ENCODE data around the gene TMEM219.
A peak's percentile ranks its signal among the peaks of the same experiment; 100 is the strongest.
"Not testable (repeated sequence)": the region's sequence is repeated elsewhere in the genome, so short reads cannot be mapped to it uniquely, and the experiment has no call there.

The TMEM219 gene

GRCh38 chr16:30010844-30011713 lies 49.2 kb downstream of the TMEM219 start, which contains the start of gene DOC2A:
TSS of gene DOC2A (minus strand) at chr16:30011027. CDS start at chr16:30010222, 805 bp downstream.
- no peaks in the 10 kb centered on the region for H4K20me1 ChIP-seq (ENCODE audit: insufficient read depth, low read length)
- no peaks in the 10 kb centered on the region for H3F3A ChIP-seq (ENCODE audit: insufficient read depth, low read length)
- H3K4me2 ChIP-seq (ENCODE audit: low read length), result peak within 1 kb of the TSS; percentile 37; the same call in 1 of the 2 replicates
- H3K36me3 ChIP-seq (ENCODE audit: insufficient read depth, low read length), result peaks cover 4% of the 10 kb centered on the region
- H3K9me2 ChIP-seq (ENCODE audit: low read depth, low read length), result no peaks in the 10 kb centered on the region
- no peak within 1 kb of the TSS for H3K9ac ChIP-seq (ENCODE audit: low read length)
- no peaks in the 10 kb centered on the region for H3K79me2 ChIP-seq (ENCODE audit: insufficient read depth, low read length)
- H3K4me3 ChIP-seq (ENCODE audit: low read depth, low read length, poor library complexity, severe bottlenecking), result peak within 1 kb of the TSS; percentile 42
- peaks cover 4% of the 10 kb centered on the region for H3K27me3 ChIP-seq (ENCODE audit: insufficient read depth, low read length)
- TF ChIP-seq, protein P1, sequence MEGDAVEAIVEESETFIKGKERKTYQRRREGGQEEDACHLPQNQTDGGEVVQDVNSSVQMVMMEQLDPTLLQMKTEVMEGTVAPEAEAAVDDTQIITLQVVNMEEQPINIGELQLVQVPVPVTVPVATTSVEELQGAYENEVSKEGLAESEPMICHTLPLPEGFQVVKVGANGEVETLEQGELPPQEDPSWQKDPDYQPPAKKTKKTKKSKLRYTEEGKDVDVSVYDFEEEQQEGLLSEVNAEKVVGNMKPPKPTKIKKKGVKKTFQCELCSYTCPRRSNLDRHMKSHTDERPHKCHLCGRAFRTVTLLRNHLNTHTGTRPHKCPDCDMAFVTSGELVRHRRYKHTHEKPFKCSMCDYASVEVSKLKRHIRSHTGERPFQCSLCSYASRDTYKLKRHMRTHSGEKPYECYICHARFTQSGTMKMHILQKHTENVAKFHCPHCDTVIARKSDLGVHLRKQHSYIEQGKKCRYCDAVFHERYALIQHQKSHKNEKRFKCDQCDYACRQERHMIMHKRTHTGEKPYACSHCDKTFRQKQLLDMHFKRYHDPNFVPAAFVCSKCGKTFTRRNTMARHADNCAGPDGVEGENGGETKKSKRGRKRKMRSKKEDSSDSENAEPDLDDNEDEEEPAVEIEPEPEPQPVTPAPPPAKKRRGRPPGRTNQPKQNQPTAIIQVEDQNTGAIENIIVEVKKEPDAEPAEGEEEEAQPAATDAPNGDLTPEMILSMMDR (IDR thresholded peaks at IDR 0.05; ENCODE audit: low read length), result no peak
- no peak for TF ChIP-seq EZH2 (IDR thresholded peaks at IDR 0.05; ENCODE audit: borderline replicate concordance, low read length)
- H3K27ac ChIP-seq (ENCODE audit: low read depth, low read length, poor library complexity, severe bottlenecking), result no peak within 1 kb of the TSS
- H3K9me3 ChIP-seq (ENCODE audit: low read length), result no peaks in the 10 kb centered on the region
- no peak within 1 kb of the TSS for H2AFZ ChIP-seq (ENCODE audit: low read length)
- H3K4me1 ChIP-seq (ENCODE audit: insufficient read depth, low read length, severe bottlenecking), result no peaks in the 10 kb centered on the region

DNA sequence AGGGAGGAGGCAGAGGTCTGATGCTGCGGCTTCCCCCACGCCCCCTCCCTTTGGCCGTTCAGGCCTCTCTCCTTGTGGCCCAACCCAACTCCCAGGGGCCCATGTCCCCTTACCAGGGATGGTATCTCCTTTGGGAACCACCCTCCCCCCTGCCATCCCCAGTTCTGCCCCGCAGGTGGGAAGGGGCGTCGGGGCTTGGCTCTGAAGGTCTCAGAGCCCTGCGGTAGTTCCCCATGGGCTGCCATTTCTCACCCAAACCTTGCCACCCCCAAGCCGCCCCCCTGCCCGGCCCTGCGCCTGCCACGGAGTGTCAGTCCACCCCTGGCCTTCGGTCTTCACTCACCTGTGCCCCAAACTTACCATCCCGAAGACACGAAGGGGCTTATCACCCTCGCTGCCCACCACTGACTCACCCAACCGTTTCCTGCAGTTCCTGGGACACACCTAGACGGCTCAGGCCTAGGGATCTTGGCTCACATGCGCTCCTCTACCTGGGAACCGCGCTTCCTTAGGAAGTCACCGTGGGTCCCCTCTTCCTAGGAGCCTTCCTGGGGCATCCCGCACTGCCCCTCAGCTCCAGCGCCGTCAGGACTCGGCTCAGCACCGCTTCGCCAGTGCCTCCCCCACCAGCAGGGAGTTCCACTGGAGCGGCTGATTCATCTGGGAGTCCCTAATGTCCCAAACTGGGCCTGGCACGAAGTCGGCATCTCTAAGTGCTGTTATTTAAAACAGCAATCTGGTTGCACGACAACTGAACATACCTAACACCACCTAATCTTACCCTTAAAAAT lies 50.0 kb downstream of the TMEM219 start:
- Histone ChIP-seq H3K9me2 (ENCODE audit: low read depth, low read length) (no peaks in the 10 kb centered on the region), H3K27me3 (ENCODE audit: insufficient read depth, low read length) (peaks cover 4% of the 10 kb centered on the region), H3K4me1 (ENCODE audit: insufficient read depth, low read length, severe bottlenecking) (no peaks in the 10 kb centered on the region), H3K4me2 (ENCODE audit: low read length) (no peak overlapping the region), H4K20me1 (ENCODE audit: insufficient read depth, low read length) (no peaks in the 10 kb centered on the region), H3K4me3 (ENCODE audit: low read depth, low read length, poor library complexity, severe bottlenecking) (no peak overlapping the region), H3K9ac (ENCODE audit: low read length) (no peak overlapping the region), H3F3A (ENCODE audit: insufficient read depth, low read length) (no peaks in the 10 kb centered on the region), H3K9me3 (ENCODE audit: low read length) (no peaks in the 10 kb centered on the region), H3K79me2 (ENCODE audit: insufficient read depth, low read length) (no peaks in the 10 kb centered on the region), H3K27ac (ENCODE audit: low read depth, low read length, poor library complexity, severe bottlenecking) (no peak overlapping the region), H3K36me3 (ENCODE audit: insufficient read depth, low read length) (no peaks in the 10 kb centered on the region), H2AFZ (ENCODE audit: low read length) (no peak overlapping the region)
- TF ChIP-seq, protein P1 (IDR thresholded peaks at IDR 0.05; ENCODE audit: low read length), result no peak
- TF ChIP-seq EZH2 (IDR thresholded peaks at IDR 0.05; ENCODE audit: borderline replicate concordance, low read length), result no peak

DNA sequence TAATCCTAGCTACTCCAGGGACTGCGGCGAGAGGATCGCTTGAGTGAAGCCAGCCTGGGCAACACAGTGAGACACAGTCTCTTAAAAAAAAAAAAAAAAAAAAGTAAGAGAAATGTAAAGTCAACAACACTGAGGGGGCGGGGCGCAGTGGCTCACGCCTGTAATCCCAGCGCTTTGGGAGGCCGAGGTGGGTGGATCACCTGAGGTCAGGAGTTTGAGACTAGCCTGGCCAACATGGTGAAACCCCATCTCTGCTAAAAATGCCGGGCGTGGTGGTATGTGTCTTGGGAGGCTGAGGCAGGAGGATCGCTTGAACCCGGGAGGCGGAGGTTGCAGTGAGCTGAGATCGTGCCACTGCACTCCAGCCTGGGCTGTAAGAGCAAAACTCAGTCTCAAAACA lies 50.7 kb downstream of the TMEM219 start:
- not testable (repeated sequence) for H4K20me1 ChIP-seq (ENCODE audit: insufficient read depth, low read length); H3F3A ChIP-seq (ENCODE audit: insufficient read depth, low read length); H3K79me2 ChIP-seq (ENCODE audit: insufficient read depth, low read length); H3K27me3 ChIP-seq (ENCODE audit: insufficient read depth, low read length); H3K27ac ChIP-seq (ENCODE audit: low read depth, low read length, poor library complexity, severe bottlenecking); H3K9me3 ChIP-seq (ENCODE audit: low read length); H3K36me3 ChIP-seq (ENCODE audit: insufficient read depth, low read length); H3K9me2 ChIP-seq (ENCODE audit: low read depth, low read length); H2AFZ ChIP-seq (ENCODE audit: low read length); H3K4me2 ChIP-seq (ENCODE audit: low read length); H3K4me1 ChIP-seq (ENCODE audit: insufficient read depth, low read length, severe bottlenecking); H3K9ac ChIP-seq (ENCODE audit: low read length); H3K4me3 ChIP-seq (ENCODE audit: low read depth, low read length, poor library complexity, severe bottlenecking)

- not testable (repeated sequence) for H3K9ac ChIP-seq (ENCODE audit: low read length); H3K4me3 ChIP-seq (ENCODE audit: low read depth, low read length, poor library complexity, severe bottlenecking); H3K9me3 ChIP-seq (ENCODE audit: low read length); H3F3A ChIP-seq (ENCODE audit: insufficient read depth, low read length); H3K36me3 ChIP-seq (ENCODE audit: insufficient read depth, low read length); H2AFZ ChIP-seq (ENCODE audit: low read length); H4K20me1 ChIP-seq (ENCODE audit: insufficient read depth, low read length); H3K27me3 ChIP-seq (ENCODE audit: insufficient read depth, low read length); H3K4me1 ChIP-seq (ENCODE audit: insufficient read depth, low read length, severe bottlenecking); H3K4me2 ChIP-seq (ENCODE audit: low read length); H3K27ac ChIP-seq (ENCODE audit: low read depth, low read length, poor library complexity, severe bottlenecking); H3K79me2 ChIP-seq (ENCODE audit: insufficient read depth, low read length); H3K9me2 ChIP-seq (ENCODE audit: low read depth, low read length)
Measured at GRCh38 chr16:30015450-30015849, 53.6 kb downstream of the TMEM219 start.
